CD14-positive monocyte (primary cell): ENCODE data around the gene RHOG. TPM values are rescaled to one million over a fixed set of nuclear protein-coding genes. Genes with fewer than 3 reads are reported as not detected.

Experiments used
- DNase-seq, 3 donors: peaks; one replicate each; pipeline ENCODE4 v3.0.0-alpha.2; 2011 to 2022
- H2AFZ ChIP-seq: 2 replicates; pipeline ENCODE4 v1.6.0; 2012; ENCODE audit warnings: mild to moderate bottlenecking, low read depth, low read length, inconsistent platforms; ENCODE audit not compliant: insufficient read depth, poor library complexity, severe bottlenecking
- H3K27ac ChIP-seq, 2 donors: 1 replicate in 1 of 2; 2 replicates in 1 of 2; pipeline ENCODE4 v1.5.1; 2012 to 2013; ENCODE audit warnings: low read length in 2 of 2, control low read depth in 1 of 2, inconsistent platforms in 1 of 2, low read depth in 1 of 2, mild to moderate bottlenecking in 1 of 2
- H3K27me3 ChIP-seq, 2 donors: one replicate each; pipeline versions ENCODE4 v1.6.0 to v1.6.1; 2011 to 2013; ENCODE audit warnings: low read length in 2 of 2; ENCODE audit not compliant: control insufficient read depth in 2 of 2, insufficient read depth in 2 of 2
- H3K36me3 ChIP-seq, 2 donors: replicated peaks in 1 of 2; 1 replicate in 1 of 2; 2 replicates in 1 of 2; pipeline versions ENCODE4 v1.5.1 to v1.6.1; 2012 to 2013; ENCODE audit warnings: low read length in 2 of 2, control low read depth in 1 of 2, inconsistent platforms in 1 of 2, mild to moderate bottlenecking in 1 of 2; ENCODE audit not compliant: insufficient read depth in 2 of 2, control insufficient read depth in 1 of 2
- H3K4me1 ChIP-seq, 2 donors: 1 replicate in 1 of 2; 2 replicates in 1 of 2; pipeline versions ENCODE4 v1.5.1 to v1.6.1; 2012 to 2013; ENCODE audit warnings: low read length in 2 of 2, control low read depth in 1 of 2, inconsistent platforms in 1 of 2, mild to moderate bottlenecking in 1 of 2, moderate library complexity in 1 of 2; ENCODE audit not compliant: insufficient read depth in 2 of 2, control insufficient read depth in 1 of 2
- H3K4me2 ChIP-seq: replicated peaks from 2 replicates; pipeline ENCODE3; 2012; ENCODE audit warnings: low read length, moderate library complexity, mild to moderate bottlenecking; ENCODE audit not compliant: poor library complexity, severe bottlenecking; ENCODE audit errors: extremely low read depth
- H3K4me3 ChIP-seq, 3 experiments: fragments of 200-600 bp in 1 of 3; sonication (generic) in 1 of 3; replicated peaks in 1 of 3; 1 replicate in 2 of 3; 2 replicates in 1 of 3; pipeline ENCODE4 v1.5.1; 2011 to 2013; ENCODE audit warnings: low read length in 3 of 3, mild to moderate bottlenecking in 3 of 3, control low read depth in 2 of 3, low read depth in 2 of 3, inconsistent platforms in 1 of 3, moderate library complexity in 1 of 3
- H3K79me2 ChIP-seq: 2 replicates; pipeline ENCODE4 v1.6.0; 2012; ENCODE audit warnings: mild to moderate bottlenecking, control low read depth, inconsistent platforms, low read length, moderate library complexity; ENCODE audit not compliant: insufficient read depth
- H3K9ac ChIP-seq: 2 replicates; pipeline ENCODE4 v1.6.0; 2017; ENCODE audit warnings: low read length, mild to moderate bottlenecking; ENCODE audit not compliant: insufficient read depth, poor library complexity, severe bottlenecking
- H3K9me3 ChIP-seq, 2 donors: replicated peaks in 1 of 2; 1 replicate in 1 of 2; 2 replicates in 1 of 2; pipeline versions ENCODE4 v1.5.1 to v1.6.1; 2012 to 2013; ENCODE audit warnings: low read length in 2 of 2, control low read depth in 1 of 2; ENCODE audit not compliant: control insufficient read depth in 1 of 2, insufficient read depth in 1 of 2
- H4K20me1 ChIP-seq: 2 replicates; pipeline ENCODE4 v1.6.0; 2012; ENCODE audit warnings: mild to moderate bottlenecking, low read length, control low read depth, moderate library complexity; ENCODE audit not compliant: insufficient read depth
- H3K27ac Mint-ChIP-seq, 7 donors: one replicate each; pipeline ENCODE4 v1.8.0; 2020; ENCODE audit warnings: mild to moderate bottlenecking in 7 of 7, mixed read lengths in 7 of 7, moderate library complexity in 6 of 7, inconsistent platforms in 2 of 7
- H3K27me3 Mint-ChIP-seq, 3 donors: one replicate each; pipeline ENCODE4 v1.8.0; 2021 to 2022; ENCODE audit warnings: low read depth in 3 of 3, mild to moderate bottlenecking in 3 of 3, mixed read lengths in 3 of 3, moderate library complexity in 3 of 3, inconsistent platforms in 1 of 3
- H3K36me3 Mint-ChIP-seq, 2 donors: one replicate each; pipeline ENCODE4 v1.8.0; 2020; ENCODE audit warnings: mixed read lengths in 2 of 2, inconsistent platforms in 1 of 2, mild to moderate bottlenecking in 1 of 2
- H3K4me1 Mint-ChIP-seq: one replicate; pipeline ENCODE4 v1.8.0; 2020; ENCODE audit warnings: mild to moderate bottlenecking, mixed read lengths
- H3K4me3 Mint-ChIP-seq, 2 donors: one replicate each; pipeline ENCODE4 v1.8.0; 2020; ENCODE audit warnings: mild to moderate bottlenecking in 2 of 2, mixed read lengths in 2 of 2, moderate library complexity in 1 of 2
- H3K9me3 Mint-ChIP-seq, 7 donors: one replicate each; pipeline ENCODE4 v1.8.0; 2020 to 2022; ENCODE audit warnings: mixed read lengths in 7 of 7, mild to moderate bottlenecking in 6 of 7, moderate library complexity in 6 of 7, inconsistent platforms in 2 of 7
- WGBS: methylation state at CpG from one replicate; pipeline ENCODE4 v1.1.5; 2013; ENCODE audit warnings: missing lambda C conversion rate; ENCODE audit not compliant: insufficient coverage; 5-methylcytosine and 5-hydroxymethylcytosine counted together
- intact Hi-C, 2 donors: fragments of 100-400 bp; cut with micrococcal nuclease; formaldehyde crosslinking; loops; one replicate each; pipeline versions ENCODE4 v1.15.0 to v1.15.1; 2023
- polyA plus RNA-seq, 3 donors: library from polyadenylated mRNA; depleted of rRNA in 1 of 3; unstranded in 2 of 3; stranded (reverse) in 1 of 3; fragments of 300-500 nt in 2 of 3; fragments of >200 nt in 1 of 3; fragmentation: Illumina TruSeq in 2 of 3; gene quantifications; 1 replicate in 2 of 3; 2 replicates in 1 of 3; pipeline ENCODE4 v1.2.3, GENCODE V29; 2012 to 2021
- TF ChIP-seq, protein P1 (sequence below): fragments of 200-600 bp; IDR thresholded peaks from one replicate; pipeline ENCODE4 v1.8.0; 2022; ENCODE audit warnings: antibody characterized with exemption, mild to moderate bottlenecking

Gene RHOG
- polyA plus RNA-seq, 3 donors: 315 to 505 (median 458) TPM

DNA sequence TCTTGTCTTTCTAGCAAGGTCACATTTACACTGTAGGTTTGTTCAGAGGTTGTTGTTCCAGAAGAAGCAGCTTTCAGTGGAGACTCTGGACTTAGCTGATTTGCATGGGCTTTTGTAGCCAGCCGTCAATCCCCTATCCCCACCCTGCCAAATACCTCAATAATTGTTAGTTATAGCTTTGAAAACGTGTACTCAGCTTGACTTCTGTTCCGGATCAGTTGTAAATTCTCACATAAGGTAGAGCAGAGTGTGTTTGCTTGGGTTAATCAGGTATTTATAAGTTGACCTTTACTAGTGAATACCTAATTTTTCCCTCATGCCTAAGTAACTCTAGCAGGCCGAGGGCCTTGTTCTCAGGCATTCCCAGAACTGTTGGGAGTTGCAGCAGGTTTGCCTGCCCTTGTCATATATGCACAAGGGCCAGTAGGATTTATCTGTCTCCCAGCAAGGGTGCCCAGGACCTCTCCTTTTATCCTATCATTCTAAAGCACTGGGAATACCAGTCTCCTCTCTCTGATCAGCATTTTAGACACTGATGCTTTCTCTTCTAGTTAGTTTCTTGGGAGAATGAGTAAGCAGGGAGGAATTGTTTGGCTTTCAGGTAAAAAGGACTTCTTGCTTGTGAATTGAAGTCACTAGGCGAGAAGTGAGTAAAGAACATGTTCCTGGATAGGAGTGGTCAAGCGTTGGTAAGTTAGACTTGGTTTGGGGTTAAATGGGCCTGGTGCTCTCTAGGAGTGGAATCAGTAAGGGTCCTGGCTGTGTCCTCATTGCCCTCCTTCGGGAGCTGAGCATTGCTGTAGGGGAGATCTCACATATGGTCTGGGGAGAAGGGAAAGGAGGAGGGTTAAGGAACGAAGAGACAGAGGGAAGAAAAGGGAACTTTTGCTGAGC lies 36.9 kb upstream of the RHOG start:
- Histone ChIP-seq H3K4me1 (peaks cover 40 to 61% of the 10 kb centered on the region in 2 donors), H3K79me2 (peaks cover 99% of the 10 kb centered on the region), H3K27ac (peak overlapping the region; percentile 11 to 75)

DNA sequence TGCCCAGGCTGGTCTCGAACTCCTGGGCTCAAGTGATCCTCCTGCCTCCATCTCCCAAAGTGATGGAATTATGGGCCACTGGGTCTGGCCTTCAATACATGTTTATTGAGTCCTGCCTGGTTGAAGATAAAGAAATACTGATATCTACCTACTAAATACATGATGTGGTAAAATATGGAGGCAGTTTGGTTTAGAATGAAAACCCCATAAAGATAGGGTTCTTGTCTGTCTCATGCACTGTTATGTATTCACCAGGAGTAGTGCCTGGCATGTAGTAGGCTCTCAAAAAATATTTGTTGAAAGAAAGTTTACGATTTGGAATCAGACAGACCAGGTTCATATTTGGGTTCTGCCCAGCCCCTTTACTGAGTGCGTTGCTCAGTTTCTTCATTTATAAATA lies 35.9 kb upstream of the RHOG start:
- peaks cover 0 to 8% of the 10 kb centered on the region in 2 donors for H3K36me3 ChIP-seq
- peaks cover 72% of the 10 kb centered on the region for H3K4me1 Mint-ChIP-seq
- TF ChIP-seq, protein P1, sequence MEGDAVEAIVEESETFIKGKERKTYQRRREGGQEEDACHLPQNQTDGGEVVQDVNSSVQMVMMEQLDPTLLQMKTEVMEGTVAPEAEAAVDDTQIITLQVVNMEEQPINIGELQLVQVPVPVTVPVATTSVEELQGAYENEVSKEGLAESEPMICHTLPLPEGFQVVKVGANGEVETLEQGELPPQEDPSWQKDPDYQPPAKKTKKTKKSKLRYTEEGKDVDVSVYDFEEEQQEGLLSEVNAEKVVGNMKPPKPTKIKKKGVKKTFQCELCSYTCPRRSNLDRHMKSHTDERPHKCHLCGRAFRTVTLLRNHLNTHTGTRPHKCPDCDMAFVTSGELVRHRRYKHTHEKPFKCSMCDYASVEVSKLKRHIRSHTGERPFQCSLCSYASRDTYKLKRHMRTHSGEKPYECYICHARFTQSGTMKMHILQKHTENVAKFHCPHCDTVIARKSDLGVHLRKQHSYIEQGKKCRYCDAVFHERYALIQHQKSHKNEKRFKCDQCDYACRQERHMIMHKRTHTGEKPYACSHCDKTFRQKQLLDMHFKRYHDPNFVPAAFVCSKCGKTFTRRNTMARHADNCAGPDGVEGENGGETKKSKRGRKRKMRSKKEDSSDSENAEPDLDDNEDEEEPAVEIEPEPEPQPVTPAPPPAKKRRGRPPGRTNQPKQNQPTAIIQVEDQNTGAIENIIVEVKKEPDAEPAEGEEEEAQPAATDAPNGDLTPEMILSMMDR: no peak
- no peak overlapping the region for H3K9ac ChIP-seq
- no peaks in the 10 kb centered on the region for H3K9me3 Mint-ChIP-seq
- peaks cover 12% of the 10 kb centered on the region in 2 donors for H3K36me3 Mint-ChIP-seq
- no peak overlapping the region for H3K4me3 Mint-ChIP-seq
- H4K20me1 ChIP-seq: peaks cover 83% of the 10 kb centered on the region
- peaks cover 0 to 2% (median 0%) of the 10 kb centered on the region in 3 donors for H3K27me3 Mint-ChIP-seq
- H3K9me3 ChIP-seq: no peaks in the 10 kb centered on the region
- H3K27ac Mint-ChIP-seq: peak overlapping the region in 2 of 7 donors; percentile 63 to 76
- H3K79me2 ChIP-seq: peaks cover 99% of the 10 kb centered on the region
- no peak overlapping the region for H3K4me2 ChIP-seq
- peak overlapping the region in 1 of 2 donors; percentile 29 for H3K27ac ChIP-seq
- no peak overlapping the region for H2AFZ ChIP-seq
- no peak for DNase-seq
- H3K27me3 ChIP-seq: no peaks in the 10 kb centered on the region
- H3K4me1 ChIP-seq: peaks cover 41 to 55% of the 10 kb centered on the region in 2 donors
- intact Hi-C loops: no loop called here
- WGBS: no CpG with 5 or more reads among the region's 3 CpGs
- no peak overlapping the region for H3K4me3 ChIP-seq

More for the DNA sequence above, 36.9 kb upstream of the RHOG start:
- H2AFZ ChIP-seq: no peak overlapping the region
- WGBS: 84% methylated on average over 4 of the region's 8 CpGs
- no peak for DNase-seq
- no peak overlapping the region for H3K4me2 ChIP-seq
- no peaks in the 10 kb centered on the region for H3K9me3 ChIP-seq
- no peak overlapping the region for H3K9ac ChIP-seq
- H3K27me3 Mint-ChIP-seq: peaks cover 0 to 2% (median 0%) of the 10 kb centered on the region in 3 donors
- no peak overlapping the region for H3K4me3 Mint-ChIP-seq
- H3K36me3 Mint-ChIP-seq: peaks cover 6 to 12% of the 10 kb centered on the region in 2 donors
- intact Hi-C loops: no loop called here
- peak overlapping the region in 5 of 7 donors; percentile 34 to 83 (median 52) for H3K27ac Mint-ChIP-seq
- peaks cover 67% of the 10 kb centered on the region for H3K4me1 Mint-ChIP-seq
- peaks cover 77% of the 10 kb centered on the region for H4K20me1 ChIP-seq
- peaks cover 0 to 4% of the 10 kb centered on the region in 2 donors for H3K36me3 ChIP-seq
- H3K27me3 ChIP-seq: no peaks in the 10 kb centered on the region
- TF ChIP-seq, protein P1: no peak
- H3K9me3 Mint-ChIP-seq: no peaks in the 10 kb centered on the region
- H3K4me3 ChIP-seq: no peak overlapping the region
